T-helper 2 cell treated with Interferon-gamma antibody and Interleukin-4, amounts not matched to agents 5 μg/mL and 100 μg/mL, for 36 hours (primary cell): ENCODE data around the gene IGSF22.
"Not testable (repeated sequence)": the region's sequence is repeated elsewhere in the genome, so short reads cannot be mapped to it uniquely, and the experiment has no call there.

Experiments used
- DNase-seq: peaks from one replicate; pipeline ENCODE4 v3.0.0; 2021; ENCODE audit warnings: low spot score
- H3K27ac Mint-ChIP-seq: one replicate; pipeline ENCODE4 v1.8.0; 2021; ENCODE audit warnings: mild to moderate bottlenecking, mixed read lengths
- H3K27me3 Mint-ChIP-seq: one replicate; pipeline ENCODE4 v1.8.0; 2021; ENCODE audit warnings: low read depth, mixed read lengths
- H3K36me3 Mint-ChIP-seq: one replicate; pipeline ENCODE4 v1.8.0; 2021; ENCODE audit warnings: low read depth, mixed read lengths
- H3K4me1 Mint-ChIP-seq: one replicate; pipeline ENCODE4 v1.8.0; 2021; ENCODE audit warnings: low read depth, mixed read lengths
- H3K4me3 Mint-ChIP-seq: one replicate; pipeline ENCODE4 v1.8.0; 2022; ENCODE audit warnings: mild to moderate bottlenecking, moderate library complexity, mixed read lengths
- H3K9me3 Mint-ChIP-seq: one replicate; pipeline ENCODE4 v1.8.0; 2021; ENCODE audit warnings: mixed read lengths

The IGSF22 gene

GRCh38 chr11:18671246-18671645 lies 54.7 kb downstream of the IGSF22 start:
- peaks cover 36% of the 10 kb centered on the region for H3K4me1 Mint-ChIP-seq
- peak overlapping the region; percentile 0 for H3K4me3 Mint-ChIP-seq
- H3K27ac Mint-ChIP-seq: peak overlapping the region; percentile 24

GRCh38 chr11:18669711-18670110 lies 56.3 kb downstream of the IGSF22 start:
- peak overlapping the region; percentile 72 for H3K4me3 Mint-ChIP-seq
- DNase-seq: no peak
- no peaks in the 10 kb centered on the region for H3K36me3 Mint-ChIP-seq
- peaks cover 6% of the 10 kb centered on the region for H3K27me3 Mint-ChIP-seq
- H3K27ac Mint-ChIP-seq: peak overlapping the region; percentile 85
- H3K9me3 Mint-ChIP-seq: no peaks in the 10 kb centered on the region
- H3K4me1 Mint-ChIP-seq: peaks cover 41% of the 10 kb centered on the region

More at GRCh38 chr11:18671246-18671645, 54.7 kb downstream of the IGSF22 start:
- DNase-seq: no peak
- Mint-ChIP-seq H3K36me3 (no peaks in the 10 kb centered on the region), H3K27me3 (peaks cover 6% of the 10 kb centered on the region), H3K9me3 (no peaks in the 10 kb centered on the region)

GRCh38 chr11:18669219-18669596 lies 56.8 kb downstream of the IGSF22 start:
- Mint-ChIP-seq H3K4me3 (peak overlapping the region; percentile 72), H3K27me3 (peaks cover 6% of the 10 kb centered on the region), H3K27ac (peak overlapping the region; percentile 85), H3K9me3 (no peaks in the 10 kb centered on the region), H3K4me1 (peaks cover 41% of the 10 kb centered on the region), H3K36me3 (no peaks in the 10 kb centered on the region)
- DNase-seq: peak; percentile 20

GRCh38 chr11:18668131-18668530 lies 57.9 kb downstream of the IGSF22 start:
- Mint-ChIP-seq H3K9me3 (peaks cover under 1% of the 10 kb centered on the region), H3K27ac (no peak overlapping the region), H3K27me3 (peaks cover 7% of the 10 kb centered on the region), H3K36me3 (no peaks in the 10 kb centered on the region), H3K4me3 (no peak overlapping the region), H3K4me1 (peaks cover 41% of the 10 kb centered on the region)
- DNase-seq: no peak

- Mint-ChIP-seq H3K27ac (peak overlapping the region; percentile 19), H3K4me3 (peak overlapping the region; percentile 10), H3K27me3 (peaks cover 24% of the 10 kb centered on the region), H3K4me1 (peaks cover 25% of the 10 kb centered on the region)
- not testable (repeated sequence) for H3K36me3 Mint-ChIP-seq, DNase-seq, H3K9me3 Mint-ChIP-seq
Observed at GRCh38 chr11:18665353-18665872, 60.6 kb downstream of the IGSF22 start.

GRCh38 chr11:18657673-18658072 lies 68.3 kb downstream of the IGSF22 start:
- Mint-ChIP-seq H3K27ac (no peak overlapping the region), H3K27me3 (peaks cover 24% of the 10 kb centered on the region), H3K36me3 (no peaks in the 10 kb centered on the region), H3K4me1 (no peaks in the 10 kb centered on the region), H3K9me3 (no peaks in the 10 kb centered on the region), H3K4me3 (no peak overlapping the region)
- DNase-seq: no peak
